HepG2 (cell line): ENCODE data around the gene ELOVL6. TPM values are rescaled to one million over a fixed set of nuclear protein-coding genes. Genes with fewer than 3 reads are reported as not detected.
A peak's percentile ranks its signal among the peaks of the same experiment; 100 is the strongest.

Experiments
- AFF4 ChIP-seq: sonication (generic); formaldehyde crosslinking; IDR thresholded peaks from 2 replicates; pipeline ENCODE4 v1.4.0; 2020; ENCODE audit warnings: missing genetic modification reagents
- EP300 ChIP-seq, 3 experiments: sonication (generic) in 1 of 3; formaldehyde crosslinking in 1 of 3; IDR thresholded peaks; 2 replicates each; pipeline versions ENCODE4 v1.5.1 to v1.6.1; 2011 to 2020; ENCODE audit warnings: low read depth in 2 of 3, low read length in 2 of 3, borderline replicate concordance in 1 of 3, improper control_type of control experiment in 1 of 3, mild to moderate bottlenecking in 1 of 3, missing genetic modification reagents in 1 of 3, moderate library complexity in 1 of 3
- ESRRA ChIP-seq: sonication (generic); formaldehyde crosslinking; IDR thresholded peaks from 2 replicates; pipeline ENCODE4 v1.5.1; 2020; ENCODE audit warnings: mild to moderate bottlenecking, low read depth, missing genetic modification reagents
- NONO ChIP-seq, 2 experiments: fragments of 450-650 bp in 1 of 2; sonication (generic) in 1 of 2; formaldehyde crosslinking in 1 of 2; IDR thresholded peaks in 1 of 2; conservative IDR thresholded peaks in 1 of 2; 2 replicates each; pipeline versions ENCODE4 v1.6.1 to v1.8.0; 2017 to 2022; ENCODE audit warnings: mild to moderate bottlenecking in 1 of 2, missing genetic modification reagents in 1 of 2, moderate library complexity in 1 of 2
- PRDM15 ChIP-seq: sonication (generic); formaldehyde crosslinking; IDR thresholded peaks from 2 replicates; pipeline ENCODE4 v1.4.0; 2020; ENCODE audit warnings: missing genetic modification reagents
- RBFOX2 ChIP-seq: fragments of 200-400 bp; formaldehyde crosslinking; IDR thresholded peaks from 2 replicates; pipeline ENCODE4 v1.6.1; 2017; ENCODE audit warnings: low read depth, mild to moderate bottlenecking, low read length
- TFDP1 ChIP-seq: IDR thresholded peaks from 2 replicates; pipeline ENCODE4 v1.6.1; 2016; ENCODE audit warnings: missing compliant biosample characterization, missing genetic modification reagents, borderline replicate concordance
- ZNF598 ChIP-seq: sonication (generic); formaldehyde crosslinking; IDR thresholded peaks from 2 replicates; pipeline ENCODE4 v1.5.1; 2020; ENCODE audit warnings: mild to moderate bottlenecking, missing genetic modification reagents, borderline replicate concordance
- ZNF761 ChIP-seq: sonication (generic); formaldehyde crosslinking; conservative IDR thresholded peaks from 2 replicates; pipeline ENCODE4 v1.4.0; 2020; ENCODE audit warnings: mild to moderate bottlenecking, missing genetic modification reagents
- polyA plus RNA-seq, 8 experiments: library from polyadenylated mRNA; depleted of rRNA in 3 of 8; stranded (reverse) in 7 of 8; unstranded in 1 of 8; fragments of >200 nt; fragmentation: Illumina TruSeq in 4 of 8; extraction: Trizol in 4 of 8; gene quantifications; 2 replicates each; pipeline versions ENCODE4 v1.2.1 to v1.2.3, GENCODE V29; 2011 to 2016; ENCODE audit warnings: low read depth in 4 of 8, missing spikeins in 1 of 8, mixed read lengths in 1 of 8; ENCODE audit not compliant: insufficient read depth in 1 of 8
- total RNA-seq, 5 experiments: library from RNA; depleted of rRNA; stranded (reverse); fragments of >200 nt; fragmentation: Illumina TruSeq; extraction: Trizol; gene quantifications; 2 replicates each; pipeline ENCODE4 v1.2.3, GENCODE V29; 2016; ENCODE audit warnings: low read depth in 1 of 5
- TF ChIP-seq, protein P1 (sequence below), 2 experiments: sonication (generic) in 1 of 2; formaldehyde crosslinking in 1 of 2; IDR thresholded peaks; 2 replicates each; pipeline versions ENCODE4 v1.4.0 to v1.6.1; 2018 to 2020; ENCODE audit warnings: missing genetic modification reagents in 2 of 2, borderline replicate concordance in 1 of 2, low read depth in 1 of 2, mild to moderate bottlenecking in 1 of 2, missing biosample characterization in 1 of 2
- TF ChIP-seq, protein P2 (sequence below): IDR thresholded peaks from 2 replicates; pipeline ENCODE4 v1.6.1; 2016; ENCODE audit warnings: mild to moderate bottlenecking, missing biosample characterization, missing genetic modification reagents

Gene ELOVL6
- total and polyA plus RNA-seq, 2 of the 13 experiments (the other 11 are each of a cell fraction or from before 2014, with no cell fraction given), result 14.1 to 23.2 TPM

- TF ChIP-seq NONO (IDR thresholded peaks at IDR 0.05), result no peak
- TF ChIP-seq NONO (CRISPR knock-in tag; conservative IDR thresholded peaks at IDR 0.05), result no peak; the same call in 1 of the 2 replicates
- 0 out of 2 replicates have a peak, but pooled peaks have one; percentile 8 for TF ChIP-seq TFDP1
- TF ChIP-seq ZNF761 (CRISPR knock-in tag), result no peak
- peak; percentile 87 for TF ChIP-seq RBFOX2
- TF ChIP-seq, protein P1, sequence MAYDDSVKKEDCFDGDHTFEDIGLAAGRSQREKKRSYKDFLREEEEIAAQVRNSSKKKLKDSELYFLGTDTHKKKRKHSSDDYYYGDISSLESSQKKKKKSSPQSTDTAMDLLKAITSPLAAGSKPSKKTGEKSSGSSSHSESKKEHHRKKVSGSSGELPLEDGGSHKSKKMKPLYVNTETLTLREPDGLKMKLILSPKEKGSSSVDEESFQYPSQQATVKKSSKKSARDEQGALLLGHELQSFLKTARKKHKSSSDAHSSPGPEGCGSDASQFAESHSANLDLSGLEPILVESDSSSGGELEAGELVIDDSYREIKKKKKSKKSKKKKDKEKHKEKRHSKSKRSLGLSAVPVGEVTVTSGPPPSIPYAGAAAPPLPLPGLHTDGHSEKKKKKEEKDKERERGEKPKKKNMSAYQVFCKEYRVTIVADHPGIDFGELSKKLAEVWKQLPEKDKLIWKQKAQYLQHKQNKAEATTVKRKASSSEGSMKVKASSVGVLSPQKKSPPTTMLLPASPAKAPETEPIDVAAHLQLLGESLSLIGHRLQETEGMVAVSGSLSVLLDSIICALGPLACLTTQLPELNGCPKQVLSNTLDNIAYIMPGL (CRISPR knock-in tag; IDR thresholded peaks at IDR 0.05; ENCODE audit: borderline replicate concordance in 1 of 2, low read depth in 1 of 2), result peak in 1 of 2 experiments; percentile 27; a peak in 1 of 4 replicates
- no peak for TF ChIP-seq ZNF598 (CRISPR knock-in tag)
- 0 out of 4 replicates have a peak, but pooled peaks of 1 of the 2 experiments have one; percentile 2 for TF ChIP-seq EP300 (IDR thresholded peaks at IDR 0.05; ENCODE audit: low read depth in 2 of 2, low read length in 2 of 2)
- TF ChIP-seq EP300 (CRISPR knock-in tag; IDR thresholded peaks at IDR 0.05; ENCODE audit: borderline replicate concordance), result no peak
- TF ChIP-seq, protein P2, sequence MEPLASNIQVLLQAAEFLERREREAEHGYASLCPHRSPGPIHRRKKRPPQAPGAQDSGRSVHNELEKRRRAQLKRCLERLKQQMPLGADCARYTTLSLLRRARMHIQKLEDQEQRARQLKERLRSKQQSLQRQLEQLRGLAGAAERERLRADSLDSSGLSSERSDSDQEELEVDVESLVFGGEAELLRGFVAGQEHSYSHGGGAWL (CRISPR knock-in tag), result no peak
- TF ChIP-seq AFF4 (CRISPR knock-in tag), result 0 out of 2 replicates have a peak, but pooled peaks have one; percentile 7
- TF ChIP-seq PRDM15, result 0 out of 2 replicates have a peak, but pooled peaks have one; percentile 2
- 0 out of 2 replicates have a peak, but pooled peaks have one; percentile 9 for TF ChIP-seq ESRRA (CRISPR knock-in tag)
Observed at GRCh38 chr4:110196871-110197528, 1.4 kb downstream of the ELOVL6 start (continued).
